MCF 10A (cell line): ENCODE data around the gene STARD8. TPM values are rescaled to one million over a fixed set of nuclear protein-coding genes. Genes with fewer than 3 reads are reported as not detected.
A peak's percentile ranks its signal among the peaks of the same experiment; 100 is the strongest.
"Not testable (repeated sequence)": the region's sequence is repeated elsewhere in the genome, so short reads cannot be mapped to it uniquely, and the experiment has no call there.

ENCODE experiments used
- Bru-seq: library from RNA; stranded (reverse); fragments of 400-500 nt; gene quantifications from one replicate; lab custom pipeline; 2021; lab: Mats Ljungman, UMichigan
- BruChase-seq, 2 experiments: library from RNA; stranded (reverse); fragments of 400-500 nt; gene quantifications; one replicate each; lab custom pipeline; 2021; lab: Mats Ljungman, UMichigan
- BruUV-seq: library from RNA; stranded (reverse); fragments of 400-500 nt; replicated peaks from 2 replicates; lab custom pipeline; 2021; lab: Mats Ljungman, UMichigan
- CTCF ChIA-PET: fragments of 300-600 bp; sonication (Branson Sonifier 250); formaldehyde crosslinking; extraction: SDS; loops from one replicate; lab custom pipeline; 2021; ENCODE audit warnings: antibody characterized with exemption, inconsistent platforms; lab: Yijun Ruan, JAX
- POLR2A ChIA-PET: fragments of 300-600, 350-650 bp; sonication (Branson Sonifier 250); formaldehyde crosslinking; extraction: SDS; loops from one replicate; lab custom pipeline; 2020; ENCODE audit warnings: antibody characterized with exemption, inconsistent platforms; lab: Yijun Ruan, JAX
- DNase-seq: peaks from one replicate; pipeline ENCODE4 v3.0.0-alpha.2; 2018; ENCODE audit not compliant: unreplicated experiment
- H3K27ac Mint-ChIP-seq: one replicate; pipeline ENCODE4 v1.8.0; 2022; ENCODE audit warnings: mild to moderate bottlenecking, low read depth, mixed read lengths; ENCODE audit not compliant: unreplicated experiment
- H3K27me3 Mint-ChIP-seq: one replicate; pipeline ENCODE4 v1.8.0; 2022; ENCODE audit warnings: mixed read lengths; ENCODE audit not compliant: insufficient read depth, unreplicated experiment
- H3K36me3 Mint-ChIP-seq: one replicate; pipeline ENCODE4 v1.8.0; 2022; ENCODE audit warnings: mild to moderate bottlenecking, moderate library complexity, mixed read lengths; ENCODE audit not compliant: insufficient read depth, unreplicated experiment
- H3K4me1 Mint-ChIP-seq: one replicate; pipeline ENCODE4 v1.8.0; 2022; ENCODE audit warnings: mixed read lengths; ENCODE audit not compliant: insufficient read depth, unreplicated experiment
- H3K4me3 Mint-ChIP-seq: one replicate; pipeline ENCODE4 v1.8.0; 2022; ENCODE audit warnings: mild to moderate bottlenecking, moderate library complexity, mixed read lengths; ENCODE audit not compliant: unreplicated experiment
- H3K9me3 Mint-ChIP-seq: one replicate; pipeline ENCODE4 v1.8.0; 2022; ENCODE audit warnings: mixed read lengths; ENCODE audit not compliant: unreplicated experiment
- intact Hi-C: fragments of 100-400 bp; cut with micrococcal nuclease; formaldehyde crosslinking; loops from 2 replicates; pipeline ENCODE4 v1.14.1; 2022
- long read RNA-seq: library from polyadenylated mRNA; stranded (forward); transcript quantifications from one replicate; pipeline ENCODE4 v2.0.0, GENCODE V29; 2022
- total RNA-seq: library from RNA; stranded (reverse); gene quantifications from 2 replicates; pipeline ENCODE4 v1.2.3, GENCODE V29; 2022
- TF ChIP-seq, protein P1 (sequence below): fragments of 200-600 bp; IDR thresholded peaks from one replicate; pipeline ENCODE4 v1.8.0; 2022; ENCODE audit warnings: antibody characterized with exemption, mild to moderate bottlenecking; ENCODE audit not compliant: unreplicated experiment

STARD8 gene, protein sequence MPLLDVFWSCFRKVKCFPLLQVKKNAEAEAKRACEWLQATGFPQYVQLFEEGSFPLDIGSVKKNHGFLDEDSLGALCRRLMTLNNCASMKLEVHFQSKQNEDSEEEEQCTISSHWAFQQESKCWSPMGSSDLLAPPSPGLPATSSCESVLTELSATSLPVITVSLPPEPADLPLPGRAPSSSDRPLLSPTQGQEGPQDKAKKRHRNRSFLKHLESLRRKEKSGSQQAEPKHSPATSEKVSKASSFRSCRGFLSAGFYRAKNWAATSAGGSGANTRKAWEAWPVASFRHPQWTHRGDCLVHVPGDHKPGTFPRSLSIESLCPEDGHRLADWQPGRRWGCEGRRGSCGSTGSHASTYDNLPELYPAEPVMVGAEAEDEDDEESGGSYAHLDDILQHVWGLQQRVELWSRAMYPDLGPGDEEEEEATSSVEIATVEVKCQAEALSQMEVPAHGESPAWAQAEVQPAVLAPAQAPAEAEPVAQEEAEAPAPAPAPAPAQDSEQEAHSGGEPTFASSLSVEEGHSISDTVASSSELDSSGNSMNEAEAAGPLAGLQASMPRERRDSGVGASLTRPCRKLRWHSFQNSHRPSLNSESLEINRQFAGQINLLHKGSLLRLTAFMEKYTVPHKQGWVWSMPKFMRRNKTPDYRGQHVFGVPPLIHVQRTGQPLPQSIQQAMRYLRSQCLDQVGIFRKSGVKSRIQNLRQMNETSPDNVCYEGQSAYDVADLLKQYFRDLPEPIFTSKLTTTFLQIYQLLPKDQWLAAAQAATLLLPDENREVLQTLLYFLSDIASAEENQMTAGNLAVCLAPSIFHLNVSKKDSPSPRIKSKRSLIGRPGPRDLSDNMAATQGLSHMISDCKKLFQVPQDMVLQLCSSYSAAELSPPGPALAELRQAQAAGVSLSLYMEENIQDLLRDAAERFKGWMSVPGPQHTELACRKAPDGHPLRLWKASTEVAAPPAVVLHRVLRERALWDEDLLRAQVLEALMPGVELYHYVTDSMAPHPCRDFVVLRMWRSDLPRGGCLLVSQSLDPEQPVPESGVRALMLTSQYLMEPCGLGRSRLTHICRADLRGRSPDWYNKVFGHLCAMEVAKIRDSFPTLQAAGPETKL
- total RNA-seq (0.37 and 1.0 TPM in 2 replicates), Bru-seq, nascent RNA (percentile 25 among the genes with signal in this experiment), BruChase-seq, experiment 1, labeled RNA remaining after a 6-hour chase (percentile 57 among the genes with signal in this experiment), BruChase-seq, experiment 2, labeled RNA remaining after a 2-hour chase (percentile 40 among the genes with signal in this experiment)
- long read RNA-seq, partial matches to known transcripts: 0 of 1 reads
- long read RNA-seq, other reads (novel, unspliced or antisense): 1 of 1 reads

DNA sequence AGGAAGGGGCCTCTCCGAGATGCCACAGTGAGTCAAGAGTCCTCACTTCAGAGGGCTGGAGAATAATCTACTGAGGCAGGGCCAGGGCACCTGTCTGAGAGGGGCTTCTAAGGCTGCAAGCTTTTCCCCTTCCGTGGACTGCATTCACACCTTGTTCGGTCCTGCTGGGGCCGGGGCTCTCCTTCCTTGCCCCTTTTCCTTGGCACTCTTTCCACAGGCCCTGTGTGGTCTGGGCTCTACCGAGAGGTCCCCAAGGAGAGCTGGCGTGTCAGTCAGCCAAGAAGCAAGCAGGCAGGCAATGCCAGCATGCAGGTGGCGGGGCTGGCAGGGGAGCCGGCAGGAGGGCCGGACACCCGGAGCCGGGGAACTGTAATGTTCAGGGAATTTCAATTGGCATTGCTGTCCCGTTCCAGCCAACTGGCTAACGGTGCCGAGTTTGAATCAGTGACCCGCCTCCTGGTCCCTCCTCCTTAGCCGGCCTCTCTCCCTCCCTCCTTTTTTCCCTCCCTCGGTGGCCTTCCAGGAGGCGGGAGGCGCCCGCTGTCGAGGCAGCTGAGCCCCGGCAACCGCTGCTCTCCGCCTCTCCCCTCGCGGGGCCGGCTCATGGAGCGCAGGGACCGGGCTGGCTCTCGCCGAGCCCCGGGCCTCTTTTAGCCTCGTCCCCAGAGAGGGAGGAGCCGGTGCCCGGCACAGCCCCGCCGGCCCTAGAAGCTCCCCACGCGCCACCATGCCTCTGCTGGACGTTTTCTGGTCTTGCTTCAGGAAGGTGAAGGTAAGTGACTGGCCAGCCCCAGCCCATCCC lies at the start of gene STARD8:
Gene STARD8 (plus strand): TSS at position 511 of the 802 bp plus-strand sequence. CDS start 217 bp downstream, at position 728.
- TF ChIP-seq, protein P1, sequence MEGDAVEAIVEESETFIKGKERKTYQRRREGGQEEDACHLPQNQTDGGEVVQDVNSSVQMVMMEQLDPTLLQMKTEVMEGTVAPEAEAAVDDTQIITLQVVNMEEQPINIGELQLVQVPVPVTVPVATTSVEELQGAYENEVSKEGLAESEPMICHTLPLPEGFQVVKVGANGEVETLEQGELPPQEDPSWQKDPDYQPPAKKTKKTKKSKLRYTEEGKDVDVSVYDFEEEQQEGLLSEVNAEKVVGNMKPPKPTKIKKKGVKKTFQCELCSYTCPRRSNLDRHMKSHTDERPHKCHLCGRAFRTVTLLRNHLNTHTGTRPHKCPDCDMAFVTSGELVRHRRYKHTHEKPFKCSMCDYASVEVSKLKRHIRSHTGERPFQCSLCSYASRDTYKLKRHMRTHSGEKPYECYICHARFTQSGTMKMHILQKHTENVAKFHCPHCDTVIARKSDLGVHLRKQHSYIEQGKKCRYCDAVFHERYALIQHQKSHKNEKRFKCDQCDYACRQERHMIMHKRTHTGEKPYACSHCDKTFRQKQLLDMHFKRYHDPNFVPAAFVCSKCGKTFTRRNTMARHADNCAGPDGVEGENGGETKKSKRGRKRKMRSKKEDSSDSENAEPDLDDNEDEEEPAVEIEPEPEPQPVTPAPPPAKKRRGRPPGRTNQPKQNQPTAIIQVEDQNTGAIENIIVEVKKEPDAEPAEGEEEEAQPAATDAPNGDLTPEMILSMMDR: no peak
- POLR2A ChIA-PET: no interaction called here
- Mint-ChIP-seq H3K4me3 (peak within 1 kb of the TSS; percentile 35), H3K36me3 (no peaks in the 10 kb centered on the region), H3K27me3 (peaks cover 40% of the 10 kb centered on the region), H3K9me3 (no peaks in the 10 kb centered on the region), H3K27ac (no peak within 1 kb of the TSS), H3K4me1 (peaks cover 6% of the 10 kb centered on the region)
- intact Hi-C loops: no loop called here
- CTCF ChIA-PET: interaction anchor here (0.6 kb wide), 1 partner anchor 110 kb away, joined by 4 read pairs; no protein-coding TSS in a partner anchor
- peak; percentile 67 for DNase-seq
- BruUV-seq: no TSS peak

DNA sequence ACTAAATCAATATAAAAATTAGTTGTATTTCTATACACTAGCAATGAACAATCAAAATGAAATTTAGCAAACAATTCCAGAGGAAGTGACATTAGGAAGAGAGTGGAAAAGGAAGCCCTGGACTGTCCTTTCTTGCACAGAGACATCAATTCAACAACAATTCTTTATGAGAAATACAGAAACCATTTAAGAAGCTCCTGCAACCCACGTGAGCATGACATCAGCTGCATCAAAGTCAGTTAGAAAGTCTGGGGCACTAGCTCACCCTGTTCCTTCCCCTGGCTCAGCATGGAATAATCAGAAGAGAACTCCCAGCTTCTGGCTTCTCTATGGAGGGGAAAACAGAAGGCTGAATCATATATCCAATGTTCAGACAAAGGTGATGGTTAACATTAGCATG lies 48.6 kb upstream of the STARD8 start:
- POLR2A ChIA-PET: no interaction called here
- TF ChIP-seq, protein P1: no peak
- BruUV-seq: no TSS peak
- no peaks in the 10 kb centered on the region for H3K27me3 Mint-ChIP-seq
- intact Hi-C loops: no loop called here
- no peak overlapping the region for H3K27ac Mint-ChIP-seq
- H3K4me1 Mint-ChIP-seq: no peaks in the 10 kb centered on the region
- CTCF ChIA-PET: interaction anchor here (0.6 to 1.1 kb wide), 4 partner anchors 10 to 124 kb away, joined by 3 read pairs; no protein-coding TSS in a partner anchor
- H3K4me3 Mint-ChIP-seq: no peak overlapping the region
- no peaks in the 10 kb centered on the region for H3K36me3 Mint-ChIP-seq
- peaks cover 34% of the 10 kb centered on the region for H3K9me3 Mint-ChIP-seq
- DNase-seq: no peak

DNA sequence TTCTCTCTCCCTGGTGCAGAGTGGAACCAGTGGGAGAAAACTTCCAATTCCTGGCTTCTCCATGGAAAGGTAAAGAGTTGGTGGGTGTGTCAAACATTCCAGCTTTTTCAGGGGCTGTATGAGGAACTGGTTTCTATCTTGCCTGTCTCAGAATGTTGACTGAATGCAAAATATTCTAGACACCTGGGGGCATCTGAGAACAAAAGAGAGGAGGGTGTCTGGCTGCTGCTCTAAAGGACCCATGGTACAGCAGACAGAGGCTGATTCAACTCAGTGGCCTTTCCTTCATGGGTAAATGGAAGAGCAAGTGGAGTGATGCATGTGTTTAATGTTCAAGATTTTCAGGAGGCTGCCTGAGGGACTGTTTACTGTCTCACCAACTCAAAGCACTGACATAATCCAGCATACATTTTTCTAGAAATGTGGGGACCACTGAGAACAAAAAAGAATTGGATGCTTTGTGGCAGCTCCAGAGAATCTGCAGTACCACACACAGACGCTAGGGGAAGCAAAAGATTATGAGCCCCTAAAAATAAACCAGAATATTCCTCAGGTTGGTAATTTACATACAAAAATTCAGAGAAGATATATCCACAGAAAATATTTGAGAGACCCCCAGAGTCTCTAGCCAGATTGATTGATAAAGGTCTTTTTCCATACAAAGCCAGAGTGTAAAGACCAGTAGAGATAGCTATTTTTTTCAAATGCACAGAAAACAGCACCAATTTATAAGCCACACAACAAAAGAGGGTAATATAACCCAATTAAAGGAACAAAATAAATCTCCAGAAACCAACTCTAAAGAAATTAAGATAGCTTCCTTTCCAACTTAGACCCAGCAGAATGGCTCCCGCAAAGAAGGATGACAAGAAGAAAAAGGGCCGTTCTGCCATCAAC lies 48.0 kb upstream of the STARD8 start:
- DNase-seq: peak; percentile 18
- Mint-ChIP-seq H3K27me3 (peaks cover 3% of the 10 kb centered on the region), H3K36me3 (no peaks in the 10 kb centered on the region), H3K27ac (no peak overlapping the region), H3K4me1 (no peaks in the 10 kb centered on the region), H3K9me3 (peaks cover 30% of the 10 kb centered on the region), H3K4me3 (no peak overlapping the region)
- intact Hi-C loops: no loop called here
- POLR2A ChIA-PET: no interaction called here
- no TSS peak for BruUV-seq
- TF ChIP-seq, protein P1: peak; percentile 60
- CTCF ChIA-PET: interaction anchor here (0.6 to 1.1 kb wide), 6 partner anchors 11 to 206 kb away, joined by 3 to 4 read pairs (median 3); no protein-coding TSS in a partner anchor

DNA sequence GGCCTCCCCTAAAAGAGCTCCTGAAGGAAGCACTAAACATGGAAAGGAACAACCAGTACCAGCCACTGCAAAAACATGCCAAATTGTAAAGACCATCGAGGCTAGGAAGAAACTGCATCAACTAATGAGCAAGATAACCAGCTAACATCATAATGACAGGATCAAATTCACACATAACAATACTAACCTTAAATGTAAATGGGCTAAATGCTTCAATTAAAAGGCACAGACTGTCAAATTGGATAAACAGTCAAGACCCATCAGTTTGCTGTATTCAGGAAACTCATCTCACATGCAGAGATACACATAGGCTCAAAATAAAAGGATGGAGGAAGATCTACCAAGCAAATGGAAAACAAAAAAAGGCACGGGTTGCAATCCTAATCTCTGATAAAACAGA lies 43.2 kb upstream of the STARD8 start:
- H3K36me3 Mint-ChIP-seq, DNase-seq, BruUV-seq, CTCF ChIA-PET, H3K4me1 Mint-ChIP-seq, POLR2A ChIA-PET, intact Hi-C loops, H3K4me3 Mint-ChIP-seq, H3K27ac Mint-ChIP-seq: not testable (repeated sequence)
- Mint-ChIP-seq H3K9me3 (peaks cover 21% of the 10 kb centered on the region), H3K27me3 (peaks cover 11% of the 10 kb centered on the region)

DNA sequence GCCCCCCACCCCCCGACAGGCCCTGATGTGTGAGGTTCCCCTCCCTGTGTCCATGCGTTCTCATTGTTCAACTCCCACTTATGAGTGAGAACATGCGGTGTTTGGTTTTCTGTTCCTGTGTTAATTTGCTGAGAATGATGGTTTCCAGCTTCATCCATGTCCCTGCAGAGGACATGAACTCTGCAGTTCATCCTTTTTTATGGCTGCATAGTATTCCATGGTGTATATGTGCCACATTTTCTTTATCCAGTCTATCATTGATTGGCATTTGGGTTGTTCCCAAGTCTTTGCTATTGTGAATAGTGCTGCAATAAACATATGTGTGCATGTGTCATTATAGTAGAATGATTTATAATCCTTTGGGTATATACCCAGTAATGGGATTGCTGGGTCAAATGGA lies 32.7 kb upstream of the STARD8 start:
- H3K27me3 Mint-ChIP-seq, intact Hi-C loops, H3K27ac Mint-ChIP-seq, H3K9me3 Mint-ChIP-seq, DNase-seq, H3K4me3 Mint-ChIP-seq, BruUV-seq, H3K36me3 Mint-ChIP-seq, CTCF ChIA-PET, POLR2A ChIA-PET, H3K4me1 Mint-ChIP-seq: not testable (repeated sequence)
